Adrenal gland (tissue), 12 donors: ENCODE measurements around the gene STAT3. TPM values are rescaled to one million over a fixed set of nuclear protein-coding genes. Genes with fewer than 3 reads are reported as not detected.

Source experiments
- DNase-seq, 7 donors: peaks; one replicate each; pipeline ENCODE4 v3.0.0-alpha.2; 2019 to 2020
- H3K27ac ChIP-seq, 5 donors: fragments of 200-600 bp; sonication (generic) in 4 of 5; 1 replicate in 3 of 5; 2 replicates in 2 of 5; pipeline versions ENCODE4 v1.5.1 to v1.8.0; 2016 to 2020; ENCODE audit warnings: mild to moderate bottlenecking in 1 of 5
- H3K27me3 ChIP-seq: fragments of 200-600 bp; 2 replicates; pipeline ENCODE4 v1.8.0; 2021
- H3K36me3 ChIP-seq, 2 donors: fragments of 200-600 bp; replicated peaks in 1 of 2; 1 replicate in 1 of 2; 2 replicates in 1 of 2; pipeline versions ENCODE4 v1.5.1 to v1.8.0; 2018 to 2022
- H3K4me1 ChIP-seq, 2 donors: fragments of 200-600 bp; replicated peaks in 1 of 2; 1 replicate in 1 of 2; 2 replicates in 1 of 2; pipeline versions ENCODE4 v1.5.1 to v1.8.0; 2018 to 2021
- H3K4me3 ChIP-seq, 4 donors: fragments of 200-600 bp; sonication (generic) in 3 of 4; one replicate each; pipeline ENCODE4 v1.5.1; 2016 to 2018
- H3K9me3 ChIP-seq, 3 donors: fragments of 200-600 bp; sonication (generic) in 1 of 3; replicated peaks in 1 of 3; 1 replicate in 2 of 3; 2 replicates in 1 of 3; pipeline versions ENCODE4 v1.5.1 to v1.8.0; 2016 to 2021
- POLR2A ChIP-seq, 2 donors: fragments of 450-650 bp; IDR thresholded peaks; one replicate each; pipeline ENCODE4 v1.6.1; 2017; ENCODE audit warnings: antibody characterized with exemption in 2 of 2, mild to moderate bottlenecking in 2 of 2, moderate library complexity in 1 of 2
- WGBS, 4 donors: extraction: QIAGEN DNeasy Blood & Tissue Kit in 2 of 4; methylation state at CpG; one replicate each; pipeline versions ENCODE4 v1.1.5 to v1.1.7; 2013 to 2017; 5-methylcytosine and 5-hydroxymethylcytosine counted together
- intact Hi-C, 2 donors: fragments of 100-400 bp; cut with DNase I; formaldehyde crosslinking; loops; one replicate each; pipeline versions ENCODE4 v1.14.1 to v1.15.0; 2022 to 2023
- polyA plus RNA-seq, 3 donors: library from polyadenylated mRNA; stranded (reverse); fragments of 200-250 nt in 2 of 3; fragments of 350-450 nt in 1 of 3; fragmentation: Illumina TruSeq in 1 of 3; extraction: RNeasy Lipid Tissue Mini Kit (QIAGEN cat#74804) in 1 of 3; gene quantifications; one replicate each; pipeline ENCODE4 v1.2.3, GENCODE V29; 2013 to 2014
- total RNA-seq, 9 donors: library from RNA; depleted of rRNA in 4 of 9; stranded (reverse); fragments of >200 nt in 4 of 9; fragments of 120-200 nt in 1 of 9; fragmentation: NEBNext Ultra II Directional in 1 of 9; extraction: Animal tissue kit (Norgen Biotek cat#: 25700) in 1 of 9; gene quantifications; one replicate each; pipeline versions ENCODE4 v1.1.0 to v1.2.4, GENCODE V29; 2013 to 2023
- TF ChIP-seq, protein P1 (sequence below), 6 experiments: fragments of 450-650 bp in 4 of 6; fragments of 200-600 bp in 2 of 6; sonication (generic) in 1 of 6; IDR thresholded peaks; 1 replicate in 5 of 6; 2 replicates in 1 of 6; pipeline versions ENCODE4 v1.5.1 to v1.8.0; 2016 to 2021; ENCODE audit warnings: antibody characterized with exemption in 6 of 6, mild to moderate bottlenecking in 2 of 6, moderate library complexity in 1 of 6
- donor health status: healthy with polysubstance abuse.
- donor health status: Bipolar disorder and iron deficiency.
- donor health status: DM: yes; HTN: yes; CAD: no.
- donor health status: DM: no; HTN: no; CAD: no.
- donor health status: DM: no; HTN: no; CAD: no.
- donor health status: DM: yes; HTN: yes; CAD: no.

The STAT3 gene
- total and polyA plus RNA-seq, 12 donors, result 31.0 to 282 (median 160) TPM

DNA sequence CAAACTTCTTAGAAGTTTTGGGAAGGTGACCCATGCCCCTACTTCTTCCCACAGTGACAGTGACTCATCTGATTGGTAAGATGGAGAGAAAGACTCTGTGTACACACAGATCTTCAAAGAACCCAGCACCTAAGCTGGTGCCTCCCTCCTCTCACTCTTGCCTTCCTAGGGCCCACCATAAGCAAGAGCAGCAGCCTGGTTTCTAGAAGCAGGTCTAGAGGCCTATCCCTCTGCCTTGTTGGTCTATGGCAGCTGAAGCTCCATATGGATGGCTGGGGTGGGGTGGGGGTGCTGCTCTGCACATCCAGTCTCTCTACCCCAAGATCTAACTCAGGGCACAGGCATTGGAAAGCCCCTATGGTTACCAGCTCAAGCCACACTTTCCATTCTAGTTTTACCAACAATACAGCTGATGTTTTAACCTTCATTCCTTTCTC is 47.5 kb downstream of the STAT3 start:
- Histone ChIP-seq H3K27me3 (no peaks in the 10 kb centered on the region), H3K27ac (peak overlapping the region in 1 of 5 donors; percentile 4), H3K9me3 (no peaks in the 10 kb centered on the region), H3K36me3 (peaks cover 0 to 94% of the 10 kb centered on the region in 2 donors), H3K4me1 (peaks cover 0 to 8% of the 10 kb centered on the region in 2 donors), H3K4me3 (no peak overlapping the region)
- no peak for TF ChIP-seq POLR2A (IDR thresholded peaks at IDR 0.05)
- TF ChIP-seq, protein P1, sequence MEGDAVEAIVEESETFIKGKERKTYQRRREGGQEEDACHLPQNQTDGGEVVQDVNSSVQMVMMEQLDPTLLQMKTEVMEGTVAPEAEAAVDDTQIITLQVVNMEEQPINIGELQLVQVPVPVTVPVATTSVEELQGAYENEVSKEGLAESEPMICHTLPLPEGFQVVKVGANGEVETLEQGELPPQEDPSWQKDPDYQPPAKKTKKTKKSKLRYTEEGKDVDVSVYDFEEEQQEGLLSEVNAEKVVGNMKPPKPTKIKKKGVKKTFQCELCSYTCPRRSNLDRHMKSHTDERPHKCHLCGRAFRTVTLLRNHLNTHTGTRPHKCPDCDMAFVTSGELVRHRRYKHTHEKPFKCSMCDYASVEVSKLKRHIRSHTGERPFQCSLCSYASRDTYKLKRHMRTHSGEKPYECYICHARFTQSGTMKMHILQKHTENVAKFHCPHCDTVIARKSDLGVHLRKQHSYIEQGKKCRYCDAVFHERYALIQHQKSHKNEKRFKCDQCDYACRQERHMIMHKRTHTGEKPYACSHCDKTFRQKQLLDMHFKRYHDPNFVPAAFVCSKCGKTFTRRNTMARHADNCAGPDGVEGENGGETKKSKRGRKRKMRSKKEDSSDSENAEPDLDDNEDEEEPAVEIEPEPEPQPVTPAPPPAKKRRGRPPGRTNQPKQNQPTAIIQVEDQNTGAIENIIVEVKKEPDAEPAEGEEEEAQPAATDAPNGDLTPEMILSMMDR (IDR thresholded peaks at IDR 0.05), result no peak
- no peak for DNase-seq
- intact Hi-C loops, result no loop called here

DNA sequence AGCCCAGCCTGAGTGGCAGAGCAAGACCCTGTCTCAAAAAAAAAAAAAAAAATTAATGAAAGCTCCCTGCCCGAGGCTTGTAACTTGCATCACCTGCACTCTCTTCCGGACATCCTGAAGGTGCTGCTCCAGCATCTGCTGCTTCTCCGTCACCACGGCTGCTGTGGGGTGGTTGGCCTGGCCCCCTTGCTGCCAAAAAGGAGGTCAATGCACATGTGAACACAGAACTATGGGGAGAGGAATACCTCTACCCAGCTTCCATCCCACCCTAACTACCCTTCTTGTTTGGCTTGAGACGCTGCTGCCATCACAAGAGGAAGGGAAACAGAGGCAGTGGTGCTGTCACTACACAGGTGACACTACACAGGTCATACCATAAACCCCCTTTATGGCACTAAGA is 49.0 kb downstream of the STAT3 start:
- Histone ChIP-seq H3K9me3 (no peaks in the 10 kb centered on the region), H3K4me3 (no peak overlapping the region), H3K4me1 (peaks cover 0 to 8% of the 10 kb centered on the region in 2 donors), H3K36me3 (peaks cover 0 to 94% of the 10 kb centered on the region in 2 donors), H3K27ac (no peak overlapping the region), H3K27me3 (no peaks in the 10 kb centered on the region)
- WGBS, 4 donors, result 88 to 94% (median 92%) methylated on average over 5 of the region's 5 CpGs
- intact Hi-C loops, result no loop called here
- no peak for DNase-seq
- TF ChIP-seq, protein P1 (IDR thresholded peaks at IDR 0.05), result no peak
- TF ChIP-seq POLR2A (IDR thresholded peaks at IDR 0.05), result no peak

DNA sequence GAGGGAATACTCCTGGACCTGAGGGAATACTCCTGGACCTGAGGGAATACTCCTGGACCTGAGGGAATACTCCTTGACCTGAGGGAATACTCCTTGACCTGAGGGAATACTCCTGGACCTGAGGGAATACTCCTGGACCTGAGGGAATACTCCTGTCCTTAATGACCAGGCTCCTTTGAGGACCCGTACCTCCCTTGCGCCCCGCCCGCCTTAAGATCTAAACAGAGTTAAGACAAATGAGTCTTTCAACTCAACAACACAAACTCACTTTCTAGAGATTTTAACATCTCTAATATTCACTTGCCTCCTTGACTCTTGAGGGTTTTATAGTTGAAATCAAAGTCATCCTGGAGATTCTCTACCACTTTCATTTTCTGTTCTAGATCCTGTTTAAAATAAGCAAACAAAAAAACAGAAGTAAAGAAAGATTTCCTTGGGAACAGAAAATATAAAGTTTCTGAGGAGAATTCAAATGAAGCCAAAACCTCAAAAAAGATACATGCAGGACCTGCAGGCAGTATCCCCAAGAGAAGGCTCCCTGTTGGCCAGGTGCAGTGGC is 49.7 kb downstream of the STAT3 start:
- Histone ChIP-seq H3K4me3 (no peak overlapping the region), H3K27me3 (no peaks in the 10 kb centered on the region), H3K9me3 (no peaks in the 10 kb centered on the region), H3K27ac (no peak overlapping the region), H3K36me3 (peaks cover 0 to 94% of the 10 kb centered on the region in 2 donors), H3K4me1 (peaks cover 0 to 8% of the 10 kb centered on the region in 2 donors)
- intact Hi-C loops, result no loop called here
- 88 to 95% (median 95%) methylated on average over 4 of the region's 4 CpGs for WGBS, 4 donors
- no peak for DNase-seq
- TF ChIP-seq, protein P1 (IDR thresholded peaks at IDR 0.05), result no peak
- no peak for TF ChIP-seq POLR2A (IDR thresholded peaks at IDR 0.05)

DNA sequence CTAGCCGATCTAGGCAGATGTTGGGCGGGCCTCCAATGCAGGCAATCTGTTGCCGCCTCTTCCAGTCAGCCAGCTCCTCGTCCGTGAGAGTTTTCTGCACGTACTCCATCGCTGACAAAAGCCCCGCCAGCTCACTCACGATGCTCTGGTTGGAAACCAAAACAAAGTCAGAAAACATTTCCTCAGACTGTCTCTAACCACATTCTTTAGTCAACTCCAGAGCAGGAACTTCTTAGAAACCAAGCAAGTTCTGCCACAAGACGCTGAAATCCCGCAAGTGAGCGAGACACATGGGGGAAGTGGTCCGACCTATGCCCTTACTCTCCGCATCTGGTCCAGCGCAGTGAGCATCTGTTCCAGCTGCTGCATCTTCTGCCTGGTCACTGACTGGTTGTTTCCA is 50.8 kb downstream of the STAT3 start:
- no peak for TF ChIP-seq POLR2A (IDR thresholded peaks at IDR 0.05)
- TF ChIP-seq, protein P1 (IDR thresholded peaks at IDR 0.05), result no peak
- DNase-seq, result no peak
- H3K27ac ChIP-seq, result no peak overlapping the region
- WGBS, 4 donors, result 73 to 78% (median 74%) methylated on average over 15 of the region's 15 CpGs
- no peak overlapping the region for H3K4me3 ChIP-seq
- H3K4me1 ChIP-seq, result peaks cover 0 to under 1% of the 10 kb centered on the region in 2 donors
- no peaks in the 10 kb centered on the region for H3K9me3 ChIP-seq
- intact Hi-C loops, result no loop called here
- H3K36me3 ChIP-seq, result peaks cover 0 to 94% of the 10 kb centered on the region in 2 donors
- no peaks in the 10 kb centered on the region for H3K27me3 ChIP-seq
